ENCODE data around the gene GGA3. TPM values are rescaled to one million over a fixed set of nuclear protein-coding genes. Genes with fewer than 3 reads are reported as not detected.
"Not testable (repeated sequence)": the region's sequence is repeated elsewhere in the genome, so short reads cannot be mapped to it uniquely, and the experiment has no call there.

The GGA3 gene
- polyA plus RNA-seq, 1 experiment, result 25.0 TPM

DNA sequence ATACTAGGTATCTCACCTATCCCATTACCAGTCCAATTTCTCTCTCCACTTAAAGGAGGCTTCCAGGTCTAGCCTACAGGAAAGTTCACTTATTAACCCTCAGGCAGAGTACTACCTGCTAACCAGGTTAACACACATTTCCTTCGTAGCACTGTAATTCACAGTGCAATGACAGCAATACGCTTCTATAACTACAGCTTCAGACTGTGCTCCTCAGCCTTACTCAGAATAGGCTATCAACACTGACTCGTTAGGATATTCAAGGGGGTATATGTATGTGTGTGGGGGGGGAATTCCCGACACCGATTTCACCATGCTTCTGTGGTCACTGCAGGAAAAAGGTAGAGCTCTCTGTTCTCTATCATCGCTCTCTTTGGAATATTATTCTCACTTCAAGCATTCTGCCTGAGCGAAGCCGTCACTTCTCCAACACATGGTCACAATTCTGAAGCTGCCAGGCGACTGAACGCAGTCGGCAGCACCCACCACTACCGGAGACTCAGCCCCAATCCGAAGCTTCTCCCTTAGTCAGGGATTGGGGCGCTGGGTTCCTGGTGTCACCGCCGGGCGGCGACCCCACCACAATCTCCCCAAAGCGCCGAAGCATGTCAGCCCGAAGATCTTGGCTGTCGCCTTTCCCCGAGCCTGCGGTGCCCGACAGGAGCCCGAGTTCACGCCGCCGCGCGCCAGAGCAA, 618 bp downstream of the GGA3 start:
- TF ChIP-seq, protein P1, sequence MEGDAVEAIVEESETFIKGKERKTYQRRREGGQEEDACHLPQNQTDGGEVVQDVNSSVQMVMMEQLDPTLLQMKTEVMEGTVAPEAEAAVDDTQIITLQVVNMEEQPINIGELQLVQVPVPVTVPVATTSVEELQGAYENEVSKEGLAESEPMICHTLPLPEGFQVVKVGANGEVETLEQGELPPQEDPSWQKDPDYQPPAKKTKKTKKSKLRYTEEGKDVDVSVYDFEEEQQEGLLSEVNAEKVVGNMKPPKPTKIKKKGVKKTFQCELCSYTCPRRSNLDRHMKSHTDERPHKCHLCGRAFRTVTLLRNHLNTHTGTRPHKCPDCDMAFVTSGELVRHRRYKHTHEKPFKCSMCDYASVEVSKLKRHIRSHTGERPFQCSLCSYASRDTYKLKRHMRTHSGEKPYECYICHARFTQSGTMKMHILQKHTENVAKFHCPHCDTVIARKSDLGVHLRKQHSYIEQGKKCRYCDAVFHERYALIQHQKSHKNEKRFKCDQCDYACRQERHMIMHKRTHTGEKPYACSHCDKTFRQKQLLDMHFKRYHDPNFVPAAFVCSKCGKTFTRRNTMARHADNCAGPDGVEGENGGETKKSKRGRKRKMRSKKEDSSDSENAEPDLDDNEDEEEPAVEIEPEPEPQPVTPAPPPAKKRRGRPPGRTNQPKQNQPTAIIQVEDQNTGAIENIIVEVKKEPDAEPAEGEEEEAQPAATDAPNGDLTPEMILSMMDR (IDR thresholded peaks at IDR 0.05; ENCODE audit: low read depth, low read length), result no peak
- Histone ChIP-seq H3K4me3 (ENCODE audit: low read depth, low read length) (peak overlapping the region; percentile 95), H3K27ac (ENCODE audit: low read depth, low read length) (peak overlapping the region; percentile 98), H3K9me3 (ENCODE audit: control insufficient read depth, insufficient read depth, low read length) (no peaks in the 10 kb centered on the region; the same call in 1 of the 2 replicates), H3K27me3 (ENCODE audit: control insufficient read depth, insufficient read depth, low read length) (no peaks in the 10 kb centered on the region)
- ChIA-PET CTCF (interaction anchor here (0.5 to 5.4 kb wide), 9 partner anchors 11 to 201 kb away, joined by 3 to 70 read pairs (median 5); partner anchors contain the start of gene MIF4GD), POLR2A (interaction anchor here (0.5 to 1.7 kb wide), 9 partner anchors 11 to 257 kb away, joined by 3 to 29 read pairs (median 5); partner anchors contain the start of genes MIF4GD, NUP85 and SLC25A19)
- DNase-seq (ENCODE audit: low read depth, low spot score), result no peak

DNA sequence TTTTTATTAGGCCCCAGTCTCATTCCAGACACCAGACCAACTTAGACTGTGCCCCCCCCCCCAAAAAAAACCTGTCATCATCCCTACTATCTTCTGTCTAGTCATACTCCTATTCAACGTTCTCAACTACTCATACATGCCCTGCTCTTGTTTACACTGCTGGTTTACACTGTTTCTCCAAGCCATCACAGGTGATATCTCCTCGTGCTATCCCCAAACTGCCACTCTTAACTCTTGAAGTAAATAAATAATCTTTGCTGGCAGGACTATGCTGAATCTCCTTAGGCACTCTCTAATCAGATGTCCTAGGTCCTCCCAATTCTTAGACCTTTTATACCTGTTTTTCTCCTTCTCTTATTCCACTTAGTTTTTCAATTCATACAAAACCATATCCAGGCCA, 4.2 kb downstream of the GGA3 start:
- H3K27me3 ChIP-seq (ENCODE audit: control insufficient read depth, insufficient read depth, low read length); DNase-seq (ENCODE audit: low read depth, low spot score); POLR2A ChIA-PET; CTCF ChIA-PET; H3K4me3 ChIP-seq (ENCODE audit: low read depth, low read length); H3K27ac ChIP-seq (ENCODE audit: low read depth, low read length); H3K9me3 ChIP-seq (ENCODE audit: control insufficient read depth, insufficient read depth, low read length): not testable (repeated sequence)

DNA sequence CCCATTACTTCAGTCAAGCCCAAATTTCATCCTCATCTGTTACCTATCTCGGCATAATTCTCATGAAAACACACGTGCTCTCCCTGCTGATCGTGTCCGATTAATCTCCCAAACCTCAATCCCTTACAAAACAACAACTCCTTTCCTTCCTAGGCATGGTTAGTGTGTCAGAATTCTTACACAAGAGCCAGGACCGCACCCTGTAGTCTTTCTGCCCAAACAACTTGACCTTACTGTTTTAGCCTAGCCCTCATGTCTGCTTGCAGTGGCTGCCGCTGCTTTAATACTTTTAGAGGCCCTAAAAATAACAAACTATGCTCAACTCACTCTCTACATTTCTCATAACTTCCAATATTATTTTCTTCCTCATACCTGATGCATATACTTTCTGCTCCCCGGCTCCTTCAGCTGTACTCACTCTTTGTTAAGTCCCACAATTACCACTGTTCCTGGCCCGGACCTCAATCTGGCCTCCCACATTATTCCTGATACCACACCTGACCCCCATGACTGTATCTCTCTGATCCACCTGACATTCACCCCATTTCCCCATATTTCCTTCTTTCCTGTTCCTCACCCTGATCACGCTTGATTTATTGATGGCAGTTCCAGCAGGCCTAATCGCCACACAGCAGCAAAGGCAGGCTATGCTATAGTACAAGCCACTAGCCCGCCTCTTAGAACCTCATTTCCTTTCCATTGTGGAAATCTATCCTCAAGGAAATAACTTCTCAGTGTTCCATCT, 5.3 kb downstream of the GGA3 start:
- H3K27ac ChIP-seq (ENCODE audit: low read depth, low read length); H3K4me3 ChIP-seq (ENCODE audit: low read depth, low read length); H3K9me3 ChIP-seq (ENCODE audit: control insufficient read depth, insufficient read depth, low read length); CTCF ChIA-PET; H3K27me3 ChIP-seq (ENCODE audit: control insufficient read depth, insufficient read depth, low read length); DNase-seq (ENCODE audit: low read depth, low spot score); POLR2A ChIA-PET: not testable (repeated sequence)

DNA sequence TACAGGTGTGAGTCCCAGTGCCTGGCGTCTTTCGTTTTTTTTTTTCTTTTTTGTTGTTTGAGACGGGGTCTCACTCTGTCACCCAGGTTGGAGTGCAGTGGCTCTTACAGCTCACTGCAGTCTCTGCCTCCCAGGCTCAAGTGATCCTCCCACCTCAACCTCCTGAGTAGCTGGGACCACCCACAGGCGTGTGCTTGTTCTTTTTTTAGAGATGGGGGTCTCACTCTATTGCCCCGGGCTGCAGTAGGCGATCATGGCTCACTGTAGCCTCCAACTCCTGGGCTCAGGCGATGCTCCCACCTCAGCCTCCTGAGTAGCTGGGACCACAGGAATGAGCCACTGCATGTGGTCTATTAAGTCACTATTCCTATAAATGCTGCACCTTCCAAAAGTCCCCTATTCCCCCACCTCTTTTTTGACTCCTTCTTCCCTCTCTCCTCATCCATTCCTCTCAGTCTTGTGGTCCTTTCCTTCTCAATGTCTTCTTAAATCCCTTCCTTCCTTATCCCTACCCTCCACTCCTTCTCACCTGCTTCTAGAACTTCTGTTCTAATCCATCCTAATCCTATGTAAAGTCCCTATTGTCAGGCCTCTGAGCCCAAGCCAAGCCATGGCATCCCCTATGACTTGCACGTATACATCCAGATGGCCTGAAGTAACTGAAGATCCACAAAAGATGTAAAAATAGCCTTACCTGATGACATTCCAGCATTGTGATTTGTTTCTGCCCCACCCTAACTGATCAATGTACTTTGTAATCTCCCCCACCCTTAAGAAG, 9.2 kb downstream of the GGA3 start:
- DNase-seq (ENCODE audit: low read depth, low spot score), result no peak
- Histone ChIP-seq H3K27ac (ENCODE audit: low read depth, low read length) (no peak overlapping the region), H3K9me3 (ENCODE audit: control insufficient read depth, insufficient read depth, low read length) (no peaks in the 10 kb centered on the region), H3K4me3 (ENCODE audit: low read depth, low read length) (no peak overlapping the region), H3K27me3 (ENCODE audit: control insufficient read depth, insufficient read depth, low read length) (no peaks in the 10 kb centered on the region)
- TF ChIP-seq, protein P1 (IDR thresholded peaks at IDR 0.05; ENCODE audit: low read depth, low read length), result no peak
- ChIA-PET CTCF (no interaction called here), POLR2A (interaction anchor here (0.7 kb wide), 1 partner anchor 370 kb away, joined by 6 read pairs; no protein-coding TSS in a partner anchor)

DNA sequence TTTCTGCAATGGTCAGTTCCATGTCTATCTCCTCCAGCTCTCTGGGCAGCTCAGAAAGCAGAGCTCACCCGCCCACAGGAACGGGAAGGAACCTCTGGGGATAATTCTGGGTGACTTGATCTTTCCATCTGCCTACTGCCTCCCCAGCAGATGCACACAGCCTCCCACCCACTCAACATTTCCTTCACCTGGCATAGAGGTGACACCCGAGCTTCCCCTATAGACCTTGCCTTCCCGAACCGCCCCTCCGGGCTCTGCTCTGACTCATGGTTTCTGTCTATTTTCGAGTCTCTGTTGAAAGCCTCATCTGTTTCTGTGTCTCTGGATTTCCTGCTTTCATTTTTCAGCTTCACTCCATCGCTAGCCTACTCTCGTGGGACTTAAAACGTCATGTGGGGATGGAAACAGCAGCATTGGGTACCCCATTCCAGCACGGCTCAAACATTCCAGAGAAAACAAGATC, 11.4 kb downstream of the GGA3 start:
- H3K4me3 ChIP-seq (ENCODE audit: low read depth, low read length), result no peak overlapping the region
- TF ChIP-seq, protein P1 (IDR thresholded peaks at IDR 0.05; ENCODE audit: low read depth, low read length), result no peak
- POLR2A ChIA-PET, result no interaction called here
- no peaks in the 10 kb centered on the region for H3K9me3 ChIP-seq (ENCODE audit: control insufficient read depth, insufficient read depth, low read length)
- CTCF ChIA-PET, result interaction anchor here (0.6 to 3.1 kb wide), 5 partner anchors 9 to 162 kb away, joined by 3 to 16 read pairs (median 3); partner anchors contain the start of gene MIF4GD
- DNase-seq (ENCODE audit: low read depth, low spot score), result no peak
- no peaks in the 10 kb centered on the region for H3K27me3 ChIP-seq (ENCODE audit: control insufficient read depth, insufficient read depth, low read length)
- no peak overlapping the region for H3K27ac ChIP-seq (ENCODE audit: low read depth, low read length)
